Chondrocyte (in vitro differentiated cells): ENCODE data around the gene TPST2. TPM values are rescaled to one million over a fixed set of nuclear protein-coding genes. Genes with fewer than 3 reads are reported as not detected.

Source experiments
- DNase-seq: peaks from one replicate; pipeline ENCODE4 v3.0.0; 2021; ENCODE audit warnings: mixed read lengths, low spot score
- H3K27ac Mint-ChIP-seq: one replicate; pipeline ENCODE4 v1.8.0; 2021; ENCODE audit warnings: mild to moderate bottlenecking, moderate library complexity, mixed read lengths; ENCODE audit not compliant: unreplicated experiment
- H3K27me3 Mint-ChIP-seq: 2 replicates; pipeline ENCODE4 v1.8.0; 2021; ENCODE audit warnings: low read depth, mixed read lengths
- H3K36me3 Mint-ChIP-seq: 2 replicates; pipeline ENCODE4 v1.8.0; 2021; ENCODE audit warnings: low read depth, mixed read lengths
- H3K4me1 Mint-ChIP-seq: 2 replicates; pipeline ENCODE4 v1.8.0; 2021; ENCODE audit warnings: low read depth, mild to moderate bottlenecking, mixed read lengths
- H3K4me3 Mint-ChIP-seq: one replicate; pipeline ENCODE4 v1.8.0; 2021; ENCODE audit warnings: mild to moderate bottlenecking, moderate library complexity, mixed read lengths; ENCODE audit not compliant: unreplicated experiment
- H3K9me3 Mint-ChIP-seq: 2 replicates; pipeline ENCODE4 v1.8.0; 2021; ENCODE audit warnings: low read depth, mixed read lengths
- total RNA-seq: library from RNA; stranded (reverse); gene quantifications from 3 replicates; pipeline ENCODE4 v1.2.1, GENCODE V29; 2021
- TF ChIP-seq, protein P1 (sequence below): fragments of 200-600 bp; sonication (generic); IDR thresholded peaks from 2 replicates; pipeline ENCODE4 v1.5.0; 2021; ENCODE audit warnings: antibody characterized with exemption, mild to moderate bottlenecking, moderate library complexity

Gene TPST2
- total RNA-seq, 1 donor from 2014 or later: 75.8 TPM

DNA sequence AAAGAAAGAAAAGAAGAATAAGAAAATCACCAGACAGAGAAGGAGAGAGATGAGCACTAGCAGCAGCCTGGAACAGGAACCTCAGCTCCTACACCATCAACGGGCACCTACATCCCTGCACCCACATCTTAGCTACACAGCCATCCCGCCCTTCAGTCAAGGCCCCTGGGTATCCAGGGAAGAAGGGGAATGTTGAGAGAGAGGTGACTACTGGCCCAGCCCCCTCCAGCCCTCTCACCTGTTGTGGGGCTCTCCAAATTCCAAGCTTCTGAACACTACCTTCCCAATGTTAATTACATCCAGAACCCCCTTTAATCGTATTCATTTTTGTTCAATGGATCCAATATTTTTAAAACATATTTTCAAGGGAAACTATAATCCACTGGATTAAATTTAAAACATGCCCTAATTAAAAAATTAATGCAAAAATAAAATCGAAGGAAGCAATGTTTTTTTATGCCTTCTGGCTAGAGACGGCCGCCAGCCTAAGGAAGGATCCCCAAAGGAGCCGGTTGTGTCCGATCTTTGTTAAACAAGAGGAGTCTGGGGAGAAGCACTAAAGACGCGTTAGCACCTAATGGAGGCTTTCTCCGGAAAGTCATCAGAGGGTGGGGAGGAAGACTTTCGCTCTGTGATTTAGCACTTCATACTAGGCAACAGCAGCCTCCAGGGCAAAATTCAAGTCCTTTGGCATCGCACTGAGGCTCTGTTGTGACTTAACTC is 9.5 kb downstream of the TPST2 start:
- Mint-ChIP-seq H3K9me3 (no peaks in the 10 kb centered on the region), H3K27ac (no peak overlapping the region), H3K36me3 (peaks cover 8% of the 10 kb centered on the region), H3K4me3 (no peak overlapping the region), H3K27me3 (no peaks in the 10 kb centered on the region), H3K4me1 (peaks cover 64% of the 10 kb centered on the region)
- DNase-seq: no peak
- TF ChIP-seq, protein P1, sequence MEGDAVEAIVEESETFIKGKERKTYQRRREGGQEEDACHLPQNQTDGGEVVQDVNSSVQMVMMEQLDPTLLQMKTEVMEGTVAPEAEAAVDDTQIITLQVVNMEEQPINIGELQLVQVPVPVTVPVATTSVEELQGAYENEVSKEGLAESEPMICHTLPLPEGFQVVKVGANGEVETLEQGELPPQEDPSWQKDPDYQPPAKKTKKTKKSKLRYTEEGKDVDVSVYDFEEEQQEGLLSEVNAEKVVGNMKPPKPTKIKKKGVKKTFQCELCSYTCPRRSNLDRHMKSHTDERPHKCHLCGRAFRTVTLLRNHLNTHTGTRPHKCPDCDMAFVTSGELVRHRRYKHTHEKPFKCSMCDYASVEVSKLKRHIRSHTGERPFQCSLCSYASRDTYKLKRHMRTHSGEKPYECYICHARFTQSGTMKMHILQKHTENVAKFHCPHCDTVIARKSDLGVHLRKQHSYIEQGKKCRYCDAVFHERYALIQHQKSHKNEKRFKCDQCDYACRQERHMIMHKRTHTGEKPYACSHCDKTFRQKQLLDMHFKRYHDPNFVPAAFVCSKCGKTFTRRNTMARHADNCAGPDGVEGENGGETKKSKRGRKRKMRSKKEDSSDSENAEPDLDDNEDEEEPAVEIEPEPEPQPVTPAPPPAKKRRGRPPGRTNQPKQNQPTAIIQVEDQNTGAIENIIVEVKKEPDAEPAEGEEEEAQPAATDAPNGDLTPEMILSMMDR: no peak

- DNase-seq: no peak
- peaks cover 57% of the 10 kb centered on the region for H3K4me1 Mint-ChIP-seq
- no peaks in the 10 kb centered on the region for H3K27me3 Mint-ChIP-seq
- TF ChIP-seq, protein P1: no peak
- H3K27ac Mint-ChIP-seq: peak overlapping the region; percentile 59
- no peaks in the 10 kb centered on the region for H3K9me3 Mint-ChIP-seq
- H3K36me3 Mint-ChIP-seq: peaks cover 10% of the 10 kb centered on the region
- H3K4me3 Mint-ChIP-seq: no peak overlapping the region
Measured at GRCh38 chr22:26579331-26579886, 10.5 kb downstream of the TPST2 start.

- H3K9me3 Mint-ChIP-seq: no peaks in the 10 kb centered on the region
- TF ChIP-seq, protein P1: no peak
- no peaks in the 10 kb centered on the region for H3K27me3 Mint-ChIP-seq
- H3K27ac Mint-ChIP-seq: no peak overlapping the region
- peaks cover 42% of the 10 kb centered on the region for H3K4me1 Mint-ChIP-seq
- H3K36me3 Mint-ChIP-seq: peaks cover 9% of the 10 kb centered on the region
- no peak for DNase-seq
- H3K4me3 Mint-ChIP-seq: no peak overlapping the region
Measured at GRCh38 chr22:26577081-26577480, 12.9 kb downstream of the TPST2 start.

DNA sequence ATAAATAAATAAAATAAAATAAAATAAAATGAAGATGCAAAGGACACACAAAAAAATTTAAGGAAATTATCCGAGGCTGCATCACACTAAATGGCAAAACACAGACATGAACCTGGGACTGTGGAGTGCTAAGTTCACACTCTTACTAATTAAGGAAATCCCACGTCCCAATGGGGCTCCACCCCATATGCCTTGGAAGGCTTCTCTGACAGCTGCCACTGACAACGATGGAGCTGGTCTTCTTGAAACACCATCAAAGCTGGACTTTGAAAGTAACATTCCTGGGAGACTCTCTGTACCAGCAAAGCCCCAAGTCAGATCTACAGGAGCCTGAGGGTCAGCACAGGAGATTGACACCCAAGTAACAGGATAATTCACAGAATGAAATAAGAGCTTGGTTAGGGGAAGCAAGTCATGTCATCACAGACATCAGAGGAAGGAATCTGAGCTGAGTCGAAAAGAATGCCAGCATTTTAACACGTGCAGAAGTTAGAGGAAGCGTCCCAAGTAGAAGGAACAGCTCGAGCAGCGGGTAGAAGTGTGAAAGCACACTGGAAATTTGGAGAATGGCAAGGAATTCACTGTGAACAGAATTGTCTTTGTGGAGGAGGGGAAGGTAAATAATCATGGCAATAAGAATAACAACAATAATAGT is 13.8 kb downstream of the TPST2 start:
- peaks cover 45% of the 10 kb centered on the region for H3K4me1 Mint-ChIP-seq
- no peaks in the 10 kb centered on the region for H3K27me3 Mint-ChIP-seq
- TF ChIP-seq, protein P1: no peak
- H3K9me3 Mint-ChIP-seq: no peaks in the 10 kb centered on the region
- H3K4me3 Mint-ChIP-seq: peak overlapping the region; percentile 26
- H3K36me3 Mint-ChIP-seq: peaks cover 10% of the 10 kb centered on the region
- H3K27ac Mint-ChIP-seq: peak overlapping the region; percentile 90
- no peak for DNase-seq

DNA sequence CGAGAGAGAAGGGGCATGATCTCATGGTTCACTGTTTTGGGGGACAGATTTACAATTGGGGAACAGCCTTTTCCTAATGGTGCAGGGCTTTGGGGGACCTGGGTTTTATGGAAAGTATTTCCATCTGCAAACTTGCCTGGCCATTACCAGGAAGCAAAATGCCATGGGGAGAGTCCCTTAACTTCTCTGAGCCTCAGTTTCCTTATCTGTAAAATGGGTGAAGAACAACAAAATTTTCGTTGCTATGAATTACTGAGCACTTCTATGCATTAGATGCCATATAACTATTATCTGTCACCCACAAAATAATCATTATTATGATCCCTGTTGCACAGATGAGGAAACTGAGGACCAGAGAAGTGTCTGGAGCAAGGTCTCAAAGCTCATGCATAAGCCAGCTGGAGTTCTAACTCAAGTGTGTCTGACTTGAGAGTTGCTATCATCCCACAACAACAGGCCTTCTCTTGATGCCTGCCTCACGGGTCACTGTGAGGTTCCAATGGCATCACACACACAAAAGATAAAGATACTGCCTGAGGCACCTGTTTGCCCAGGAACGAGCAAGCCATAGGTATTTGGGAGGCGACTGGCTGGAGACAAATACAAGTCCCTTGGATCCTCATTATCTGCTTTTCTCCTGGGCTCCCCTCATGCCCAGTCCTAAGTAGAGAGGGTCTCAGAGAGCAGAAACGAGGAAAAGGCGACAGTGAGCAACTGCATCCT is 15.8 kb downstream of the TPST2 start:
- DNase-seq: no peak
- TF ChIP-seq, protein P1: no peak
- Mint-ChIP-seq H3K27me3 (no peaks in the 10 kb centered on the region), H3K36me3 (peaks cover 8% of the 10 kb centered on the region), H3K27ac (no peak overlapping the region), H3K4me1 (peaks cover 40% of the 10 kb centered on the region), H3K9me3 (no peaks in the 10 kb centered on the region), H3K4me3 (no peak overlapping the region)
